GM23338 (cell line): ENCODE data around the gene FKBP1A. TPM values are rescaled to one million over a fixed set of nuclear protein-coding genes. Genes with fewer than 3 reads are reported as not detected.

Experiments used
- ATAC-seq: fragments of 200-7000 bp; cut with Tn5 transposase; 3 replicates; pipeline ENCODE4 v1.9.1; 2020
- DNase-seq: peaks from one replicate; pipeline ENCODE4 v3.0.0-alpha.2; 2015; ENCODE audit warnings: low spot score
- H2AFZ ChIP-seq: fragments of 200-600 bp; sonication (generic); 2 replicates; pipeline ENCODE4 v1.8.0; 2016; ENCODE audit warnings: antibody characterized with exemption, mild to moderate bottlenecking, moderate library complexity
- H3F3A ChIP-seq: fragments of 200-600 bp; sonication (generic); replicated peaks from 2 replicates; pipeline ENCODE4 v1.8.0; 2017; ENCODE audit warnings: antibody characterized with exemption, mixed run types, low read depth
- H3K27ac ChIP-seq: fragments of 200-600 bp; sonication (generic); 2 replicates; pipeline ENCODE4 v1.6.1; 2016; ENCODE audit warnings: low read depth
- H3K27me3 ChIP-seq: fragments of 200-600 bp; sonication (generic); 2 replicates; pipeline ENCODE4 v1.8.0; 2016; ENCODE audit warnings: mild to moderate bottlenecking, mixed run types, moderate library complexity; ENCODE audit not compliant: insufficient read depth
- H3K36me3 ChIP-seq: fragments of 200-600 bp; sonication (generic); 2 replicates; pipeline ENCODE4 v1.8.0; 2016; ENCODE audit warnings: mild to moderate bottlenecking; ENCODE audit not compliant: insufficient read depth
- H3K4me1 ChIP-seq: fragments of 200-600 bp; sonication (generic); 2 replicates; pipeline ENCODE4 v1.8.0; 2016; ENCODE audit warnings: mild to moderate bottlenecking, moderate library complexity; ENCODE audit not compliant: insufficient read depth
- H3K4me2 ChIP-seq: fragments of 200-600 bp; sonication (generic); 2 replicates; pipeline ENCODE4 v1.7.1; 2017; ENCODE audit warnings: mixed run types
- H3K4me3 ChIP-seq: fragments of 200-600 bp; sonication (generic); 2 replicates; pipeline ENCODE4 v1.6.1; 2016; ENCODE audit warnings: mixed run types
- H3K79me2 ChIP-seq: fragments of 200-600 bp; sonication (generic); replicated peaks from 2 replicates; pipeline ENCODE4 v1.8.0; 2017; ENCODE audit warnings: mild to moderate bottlenecking; ENCODE audit not compliant: insufficient read depth
- H3K9me2 ChIP-seq: fragments of 200-600 bp; sonication (generic); 2 replicates; pipeline ENCODE4 v1.8.0; 2017; ENCODE audit not compliant: insufficient read depth
- H4K20me1 ChIP-seq: fragments of 200-600 bp; sonication (generic); replicated peaks from 2 replicates; pipeline ENCODE4 v1.8.0; 2017; ENCODE audit warnings: mild to moderate bottlenecking; ENCODE audit not compliant: insufficient read depth
- H3K27ac Mint-ChIP-seq: 2 replicates; pipeline ENCODE4 v1.8.0; 2020; ENCODE audit warnings: inconsistent platforms, mild to moderate bottlenecking, moderate library complexity, mixed read lengths
- H3K27me3 Mint-ChIP-seq: 3 replicates; pipeline ENCODE4 v1.8.0; 2022; ENCODE audit warnings: low read depth, mild to moderate bottlenecking, moderate library complexity, mixed read lengths, inconsistent platforms; ENCODE audit not compliant: insufficient read depth, poor library complexity
- H3K36me3 Mint-ChIP-seq: 3 replicates; pipeline ENCODE4 v1.8.0; 2021; ENCODE audit warnings: low read depth, mild to moderate bottlenecking, inconsistent platforms, moderate library complexity, mixed read lengths
- H3K4me1 Mint-ChIP-seq: 3 replicates; pipeline ENCODE4 v1.8.0; 2020; ENCODE audit warnings: mild to moderate bottlenecking, inconsistent platforms, mixed read lengths
- H3K4me3 Mint-ChIP-seq: 3 replicates; pipeline ENCODE4 v1.8.0; 2021; ENCODE audit warnings: moderate library complexity, mild to moderate bottlenecking, inconsistent platforms, mixed read lengths
- H3K9me3 Mint-ChIP-seq: 3 replicates; pipeline ENCODE4 v1.8.0; 2020; ENCODE audit warnings: moderate library complexity, mild to moderate bottlenecking, inconsistent platforms, mixed read lengths
- CTCF ChIP-seq, 2 experiments: fragments of 200-600 bp in 1 of 2; sonication (generic) in 1 of 2; conservative IDR thresholded peaks; 2 replicates each; pipeline versions ENCODE4 v1.5.1 to v1.6.1; 2016 to 2017; ENCODE audit warnings: antibody characterized with exemption in 2 of 2, low read depth in 2 of 2, mild to moderate bottlenecking in 2 of 2, moderate library complexity in 1 of 2
- ETS1 ChIP-seq: IDR thresholded peaks from 2 replicates; pipeline ENCODE4 v1.6.1; 2016; ENCODE audit warnings: antibody characterized with exemption
- EZH2 ChIP-seq: fragments of 200-600 bp; sonication (generic); IDR thresholded peaks from one replicate; pipeline ENCODE4 v1.8.0; 2017; ENCODE audit warnings: antibody characterized with exemption, mild to moderate bottlenecking, low read depth; ENCODE audit not compliant: unreplicated experiment
- EZH2phosphoT487 ChIP-seq: fragments of 200-600 bp; sonication (generic); IDR thresholded peaks from one replicate; pipeline ENCODE4 v1.8.1; 2018; ENCODE audit warnings: antibody characterized with exemption; ENCODE audit not compliant: unreplicated experiment
- JUNB ChIP-seq: IDR thresholded peaks from one replicate; pipeline ENCODE4 v1.6.1; 2016; ENCODE audit warnings: antibody characterized with exemption; ENCODE audit not compliant: unreplicated experiment
- NANOG ChIP-seq: IDR thresholded peaks from 2 replicates; pipeline ENCODE4 v1.6.1; 2016; ENCODE audit warnings: antibody characterized with exemption, borderline replicate concordance
- POLR2AphosphoS5 ChIP-seq: IDR thresholded peaks from 2 replicates; pipeline ENCODE4 v1.6.1; 2016; ENCODE audit warnings: antibody characterized with exemption, low read depth
- REST ChIP-seq: IDR thresholded peaks from one replicate; pipeline ENCODE4 v1.6.1; 2018; ENCODE audit warnings: antibody characterized with exemption; ENCODE audit not compliant: unreplicated experiment
- STAT1 ChIP-seq: IDR thresholded peaks from one replicate; pipeline ENCODE4 v1.6.1; 2016; ENCODE audit warnings: antibody characterized with exemption; ENCODE audit not compliant: unreplicated experiment
- ZNF114 ChIP-seq: fragments of 250-450 bp; sonication (Bioruptor Pico); IDR thresholded peaks from 2 replicates; pipeline ENCODE4 v1.5.0; 2020; ENCODE audit warnings: mild to moderate bottlenecking, moderate library complexity
- ZNF331 ChIP-seq: fragments of 250-450 bp; sonication (Bioruptor Pico); IDR thresholded peaks from 2 replicates; pipeline ENCODE4 v1.5.0; 2020; ENCODE audit warnings: low read depth, mild to moderate bottlenecking, moderate library complexity
- ZNF462 ChIP-seq: fragments of 250-450 bp; sonication (Bioruptor Pico); IDR thresholded peaks from 2 replicates; pipeline ENCODE4 v1.5.0; 2020; ENCODE audit warnings: mild to moderate bottlenecking, moderate library complexity
- polyA plus RNA-seq: library from polyadenylated mRNA; unstranded; fragments of >200 nt; fragmentation: Nextera tagmentation; extraction: Ambion mirVana; gene quantifications from 2 replicates; pipeline ENCODE4 v1.2.1, GENCODE V29; 2016
- total RNA-seq: library from RNA; depleted of rRNA; stranded (reverse); fragments of >200 nt; shearing (Covaris generic); gene quantifications from 2 replicates; pipeline ENCODE4 v1.2.3, GENCODE V29; 2014

Gene FKBP1A
- total and polyA plus RNA-seq, 2 experiments from 2014 or later = 171 to 350 TPM

- Histone ChIP-seq H3K27ac (no peak overlapping the region), H3F3A (no peaks in the 10 kb centered on the region), H3K4me2 (no peak overlapping the region), H3K4me3 (no peak overlapping the region), H2AFZ (no peak overlapping the region), H3K79me2 (no peaks in the 10 kb centered on the region), H3K4me1 (no peaks in the 10 kb centered on the region), H4K20me1 (no peaks in the 10 kb centered on the region; the same call in 1 of the 2 replicates), H3K9me2 (no peaks in the 10 kb centered on the region), H3K36me3 (peaks cover 21% of the 10 kb centered on the region), H3K27me3 (no peaks in the 10 kb centered on the region)
- no peak for DNase-seq
- no peak overlapping the region for H3K27ac Mint-ChIP-seq
- no peak overlapping the region for H3K4me3 Mint-ChIP-seq
- no peak for ATAC-seq
- H3K4me1 Mint-ChIP-seq = peaks cover 9% of the 10 kb centered on the region; the same call in 2 of the 3 replicates
- TF ChIP-seq POLR2AphosphoS5 = no peak
- TF ChIP-seq EZH2 = no peak
- TF ChIP-seq ZNF331 (CRISPR knock-in tag) = no peak
- no peak for TF ChIP-seq ETS1
- TF ChIP-seq NANOG = no peak
- TF ChIP-seq REST = no peak
- TF ChIP-seq ZNF462 (CRISPR knock-in tag) = no peak
- no peak for TF ChIP-seq JUNB
- no peak for TF ChIP-seq EZH2phosphoT487
- no peak for TF ChIP-seq STAT1
- no peak for TF ChIP-seq ZNF114 (CRISPR knock-in tag)
- TF ChIP-seq CTCF (conservative IDR thresholded peaks at IDR 0.05; ENCODE audit: low read depth in 2 of 2) = no peak
- H3K9me3 Mint-ChIP-seq = no peaks in the 10 kb centered on the region; the same call in 2 of the 3 replicates
- peaks cover 45% of the 10 kb centered on the region for H3K36me3 Mint-ChIP-seq
- H3K27me3 Mint-ChIP-seq = peaks cover 5% of the 10 kb centered on the region
These were observed 48.3 kb upstream of the FKBP1A start for GRCh38 chr20:1441133-1441532.
